Measurements from ENCODE around the gene AGBL5.

AGBL5 gene

GRCh38 chr2:27086090-27086723, 34.7 kb downstream of the AGBL5 start (continued):
- peak; percentile 65 for TF ChIP-seq ZBTB26 (tag by site-specific recombination; optimal IDR thresholded peaks at IDR 0.05)
- no peak for TF ChIP-seq IKZF3 (tag by site-specific recombination; IDR thresholded peaks at IDR 0.05)
- no peak; the same call in 1 of the 2 replicates for TF ChIP-seq ZBTB20 (tag by site-specific recombination; IDR thresholded peaks at IDR 0.05)
- TF ChIP-seq, protein P1, sequence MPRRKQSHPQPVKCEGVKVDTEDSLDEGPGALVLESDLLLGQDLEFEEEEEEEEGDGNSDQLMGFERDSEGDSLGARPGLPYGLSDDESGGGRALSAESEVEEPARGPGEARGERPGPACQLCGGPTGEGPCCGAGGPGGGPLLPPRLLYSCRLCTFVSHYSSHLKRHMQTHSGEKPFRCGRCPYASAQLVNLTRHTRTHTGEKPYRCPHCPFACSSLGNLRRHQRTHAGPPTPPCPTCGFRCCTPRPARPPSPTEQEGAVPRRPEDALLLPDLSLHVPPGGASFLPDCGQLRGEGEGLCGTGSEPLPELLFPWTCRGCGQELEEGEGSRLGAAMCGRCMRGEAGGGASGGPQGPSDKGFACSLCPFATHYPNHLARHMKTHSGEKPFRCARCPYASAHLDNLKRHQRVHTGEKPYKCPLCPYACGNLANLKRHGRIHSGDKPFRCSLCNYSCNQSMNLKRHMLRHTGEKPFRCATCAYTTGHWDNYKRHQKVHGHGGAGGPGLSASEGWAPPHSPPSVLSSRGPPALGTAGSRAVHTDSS (tag by site-specific recombination; IDR thresholded peaks at IDR 0.05): no peak
- no peak for TF ChIP-seq ZNF791 (tag by site-specific recombination; IDR thresholded peaks at IDR 0.05)
- no peak for TF ChIP-seq ZNF830 (tag by site-specific recombination; IDR thresholded peaks at IDR 0.05; ENCODE audit: low read depth)
- no peak for TF ChIP-seq ZNF366 (tag by site-specific recombination; conservative IDR thresholded peaks at IDR 0.05)
- no peak for TF ChIP-seq ZNF157 (tag by site-specific recombination; IDR thresholded peaks at IDR 0.05)
- peak; percentile 39; the same call in 1 of the 2 replicates for TF ChIP-seq EGR2 (tag by site-specific recombination; IDR thresholded peaks at IDR 0.05; ENCODE audit: low read depth)
- TF ChIP-seq GLI2 (tag by site-specific recombination; IDR thresholded peaks at IDR 0.05; ENCODE audit: borderline replicate concordance, low read depth): no peak
- TF ChIP-seq ZNF184 (tag by site-specific recombination; IDR thresholded peaks at IDR 0.05): peak; percentile 11; the same call in 1 of the 2 replicates
- 0 out of 2 replicates have a peak, but pooled peaks have one; percentile 55 for TF ChIP-seq HOXC10 (CRISPR knock-in tag; IDR thresholded peaks at IDR 0.05)

DNA sequence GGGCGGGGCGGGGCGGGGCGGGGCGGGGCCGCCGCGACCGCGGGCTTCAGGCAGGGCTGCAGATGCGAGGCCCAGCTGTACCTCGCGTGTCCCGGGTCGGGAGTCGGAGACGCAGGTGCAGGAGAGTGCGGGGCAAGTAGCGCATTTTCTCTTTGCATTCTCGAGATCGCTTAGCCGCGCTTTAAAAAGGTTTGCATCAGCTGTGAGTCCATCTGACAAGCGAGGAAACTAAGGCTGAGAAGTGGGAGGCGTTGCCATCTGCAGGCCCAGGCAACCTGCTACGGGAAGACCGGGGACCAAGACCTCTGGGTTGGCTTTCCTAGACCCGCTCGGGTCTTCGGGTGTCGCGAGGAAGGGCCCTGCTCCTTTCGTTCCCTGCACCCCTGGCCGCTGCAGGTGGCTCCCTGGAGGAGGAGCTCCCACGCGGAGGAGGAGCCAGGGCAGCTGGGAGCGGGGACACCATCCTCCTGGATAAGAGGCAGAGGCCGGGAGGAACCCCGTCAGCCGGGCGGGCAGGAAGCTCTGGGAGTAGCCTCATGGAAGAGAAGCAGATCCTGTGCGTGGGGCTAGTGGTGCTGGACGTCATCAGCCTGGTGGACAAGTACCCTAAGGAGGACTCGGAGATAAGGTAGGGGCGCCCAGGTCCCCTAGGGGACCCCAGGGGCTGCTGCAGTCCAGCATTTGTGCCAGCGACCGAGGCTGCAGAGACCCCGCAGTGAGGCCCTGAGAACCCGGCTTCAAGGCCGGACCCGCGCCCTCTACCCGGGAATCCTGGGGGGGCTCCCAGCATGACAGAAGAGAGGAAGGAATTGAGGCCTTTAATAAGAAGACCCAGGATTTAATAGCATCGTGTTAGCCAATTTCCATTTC, 35.5 kb downstream of the AGBL5 start, which contains the start of gene KHK:
TSS of gene KHK (plus strand) at position 49 of the 870 bp plus-strand sequence. CDS start at position 537, 488 bp downstream.
- Histone ChIP-seq H3K4me1 (ENCODE audit: control insufficient read depth, insufficient read depth, low read length) (peaks cover 5% of the 10 kb centered on the region), H3K27ac (ENCODE audit: extremely low read depth, low read depth, low read length) (peak within 1 kb of the TSS; percentile 72), H3K36me3 (ENCODE audit: control insufficient read depth in 2 of 2, insufficient read depth in 1 of 2, low read length in 2 of 2) (peaks cover 0 to 12% of the 10 kb centered on the region in 2 experiments; a peak in 1 of 3 replicates), H3K9me3 (ENCODE audit: control insufficient read depth, insufficient read depth, low read depth, low read length) (no peaks in the 10 kb centered on the region), H3K4me3 (ENCODE audit: low read depth, low read length) (peak within 1 kb of the TSS; percentile 48)
- CTCF ChIA-PET: interaction anchor here (0.6 to 3.3 kb wide), 15 partner anchors 11 to 267 kb away, joined by 3 to 44 read pairs (median 3); partner anchors contain the start of genes ABHD1, CGREF1 and OST4
- POLR2A ChIA-PET: interaction anchor here (0.7 to 2.8 kb wide), 10 partner anchors 9 to 283 kb away, joined by 3 to 11 read pairs (median 5); partner anchors contain the start of genes AGBL5 and OST4
- TF ChIP-seq, protein P2, sequence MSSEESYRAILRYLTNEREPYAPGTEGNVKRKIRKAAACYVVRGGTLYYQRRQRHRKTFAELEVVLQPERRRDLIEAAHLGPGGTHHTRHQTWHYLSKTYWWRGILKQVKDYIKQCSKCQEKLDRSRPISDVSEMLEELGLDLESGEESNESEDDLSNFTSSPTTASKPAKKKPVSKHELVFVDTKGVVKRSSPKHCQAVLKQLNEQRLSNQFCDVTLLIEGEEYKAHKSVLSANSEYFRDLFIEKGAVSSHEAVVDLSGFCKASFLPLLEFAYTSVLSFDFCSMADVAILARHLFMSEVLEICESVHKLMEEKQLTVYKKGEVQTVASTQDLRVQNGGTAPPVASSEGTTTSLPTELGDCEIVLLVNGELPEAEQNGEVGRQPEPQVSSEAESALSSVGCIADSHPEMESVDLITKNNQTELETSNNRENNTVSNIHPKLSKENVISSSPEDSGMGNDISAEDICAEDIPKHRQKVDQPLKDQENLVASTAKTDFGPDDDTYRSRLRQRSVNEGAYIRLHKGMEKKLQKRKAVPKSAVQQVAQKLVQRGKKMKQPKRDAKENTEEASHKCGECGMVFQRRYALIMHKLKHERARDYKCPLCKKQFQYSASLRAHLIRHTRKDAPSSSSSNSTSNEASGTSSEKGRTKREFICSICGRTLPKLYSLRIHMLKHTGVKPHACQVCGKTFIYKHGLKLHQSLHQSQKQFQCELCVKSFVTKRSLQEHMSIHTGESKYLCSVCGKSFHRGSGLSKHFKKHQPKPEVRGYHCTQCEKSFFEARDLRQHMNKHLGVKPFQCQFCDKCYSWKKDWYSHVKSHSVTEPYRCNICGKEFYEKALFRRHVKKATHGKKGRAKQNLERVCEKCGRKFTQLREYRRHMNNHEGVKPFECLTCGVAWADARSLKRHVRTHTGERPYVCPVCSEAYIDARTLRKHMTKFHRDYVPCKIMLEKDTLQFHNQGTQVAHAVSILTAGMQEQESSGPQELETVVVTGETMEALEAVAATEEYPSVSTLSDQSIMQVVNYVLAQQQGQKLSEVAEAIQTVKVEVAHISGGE (tag by site-specific recombination; conservative IDR thresholded peaks at IDR 0.05; ENCODE audit: low read depth): 0 out of 2 replicates have a peak, but pooled peaks have one; percentile 12
- TF ChIP-seq ZNF112 (tag by site-specific recombination; IDR thresholded peaks at IDR 0.05) (no peak), ZNF394 (tag by site-specific recombination; IDR thresholded peaks at IDR 0.05; ENCODE audit: borderline replicate concordance) (peak; percentile 86), ZNF792 (tag by site-specific recombination; IDR thresholded peaks at IDR 0.05) (no peak), ZNF175 (tag by site-specific recombination; IDR thresholded peaks at IDR 0.05) (no peak), ZSCAN4 (tag by site-specific recombination; IDR thresholded peaks at IDR 0.05) (no peak), GLIS1 (tag by site-specific recombination; IDR thresholded peaks at IDR 0.05) (peak; percentile 18), ZBTB20 (tag by site-specific recombination; IDR thresholded peaks at IDR 0.05) (peak; percentile 75), ZBTB26 (tag by site-specific recombination; optimal IDR thresholded peaks at IDR 0.05) (peak; percentile 27), GLIS2 (tag by site-specific recombination; IDR thresholded peaks at IDR 0.05) (peak; percentile 58), ZNF335 (tag by site-specific recombination; conservative IDR thresholded peaks at IDR 0.05) (peak; percentile 89)
- TF ChIP-seq, protein P3, sequence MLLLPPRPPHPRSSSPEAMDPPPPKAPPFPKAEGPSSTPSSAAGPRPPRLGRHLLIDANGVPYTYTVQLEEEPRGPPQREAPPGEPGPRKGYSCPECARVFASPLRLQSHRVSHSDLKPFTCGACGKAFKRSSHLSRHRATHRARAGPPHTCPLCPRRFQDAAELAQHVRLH (tag by site-specific recombination; IDR thresholded peaks at IDR 0.05): no peak
- TF ChIP-seq, protein P4, sequence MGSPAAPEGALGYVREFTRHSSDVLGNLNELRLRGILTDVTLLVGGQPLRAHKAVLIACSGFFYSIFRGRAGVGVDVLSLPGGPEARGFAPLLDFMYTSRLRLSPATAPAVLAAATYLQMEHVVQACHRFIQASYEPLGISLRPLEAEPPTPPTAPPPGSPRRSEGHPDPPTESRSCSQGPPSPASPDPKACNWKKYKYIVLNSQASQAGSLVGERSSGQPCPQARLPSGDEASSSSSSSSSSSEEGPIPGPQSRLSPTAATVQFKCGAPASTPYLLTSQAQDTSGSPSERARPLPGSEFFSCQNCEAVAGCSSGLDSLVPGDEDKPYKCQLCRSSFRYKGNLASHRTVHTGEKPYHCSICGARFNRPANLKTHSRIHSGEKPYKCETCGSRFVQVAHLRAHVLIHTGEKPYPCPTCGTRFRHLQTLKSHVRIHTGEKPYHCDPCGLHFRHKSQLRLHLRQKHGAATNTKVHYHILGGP (tag by site-specific recombination; IDR thresholded peaks at IDR 0.05): no peak

Measured in HEK293 (cell line).